OCI-LY3 (cell line): ENCODE measurements around the gene F10.

ENCODE experiments used
- H2AFZ ChIP-seq: fragments of 200-600, 300-600 bp; shearing (Covaris generic); 2 replicates; pipeline ENCODE4 v1.6.0; 2014; ENCODE audit warnings: antibody characterized with exemption, low read depth, low read length
- H3K27ac ChIP-seq: fragments of 200-600, 300-600 bp; sonication (generic); 2 replicates; pipeline ENCODE4 v1.5.1; 2014; ENCODE audit warnings: mild to moderate bottlenecking, low read length, moderate library complexity, mixed read lengths
- H3K27me3 ChIP-seq: fragments of 200-600, 300-600 bp; sonication (generic); 2 replicates; pipeline ENCODE4 v1.6.1; 2014; ENCODE audit warnings: low read depth, low read length, mixed read lengths
- H3K36me3 ChIP-seq: fragments of 200-600, 300-600 bp; sonication (generic); replicated peaks from 2 replicates; pipeline ENCODE3; 2014; ENCODE audit warnings: low read depth, low read length, mixed read lengths
- H3K4me1 ChIP-seq: fragments of 300-600, 200-600 bp; sonication (generic); 2 replicates; pipeline ENCODE4 v1.6.1; 2014; ENCODE audit warnings: low read length, mixed read lengths
- H3K4me2 ChIP-seq: fragments of 200-600, 300-600 bp; sonication (generic); 2 replicates; pipeline ENCODE4 v1.6.1; 2014; ENCODE audit warnings: low read length, mixed read lengths
- H3K4me3 ChIP-seq: fragments of 300-600, 200-600 bp; sonication (generic); 2 replicates; pipeline ENCODE4 v1.5.1; 2014; ENCODE audit warnings: antibody characterized with exemption, mild to moderate bottlenecking, low read length, moderate library complexity
- H3K79me2 ChIP-seq: fragments of 300-600, 200-600 bp; shearing (Covaris generic); 2 replicates; pipeline ENCODE4 v1.6.1; 2014; ENCODE audit warnings: mild to moderate bottlenecking, low read length, mixed read lengths
- H3K9ac ChIP-seq: fragments of 300-600, 200-600 bp; shearing (Covaris generic); 2 replicates; pipeline ENCODE4 v1.6.0; 2014; ENCODE audit warnings: mild to moderate bottlenecking, low read length, moderate library complexity
- H3K9me3 ChIP-seq: fragments of 200-600, 300-600 bp; shearing (Covaris generic); 2 replicates; pipeline ENCODE4 v1.6.1; 2014; ENCODE audit warnings: low read length, mixed read lengths; ENCODE audit not compliant: insufficient read depth
- H4K20me1 ChIP-seq: fragments of 200-600, 300-600 bp; sonication (generic); 2 replicates; pipeline ENCODE4 v1.6.1; 2016; ENCODE audit warnings: low read length, mixed read lengths; ENCODE audit not compliant: insufficient read depth
- EZH2phosphoT487 ChIP-seq: fragments of 200-600 bp; shearing (Covaris generic); IDR thresholded peaks from 2 replicates; pipeline ENCODE4 v1.6.1; 2018; ENCODE audit warnings: antibody characterized with exemption, mixed run types, low read depth
- TF ChIP-seq, protein P1 (sequence below): fragments of 200-600, 300-600 bp; sonication (generic); IDR thresholded peaks from 2 replicates; pipeline ENCODE4 v1.5.1; 2014; ENCODE audit warnings: antibody characterized with exemption, low read length, low read depth

F10 gene

GRCh38 chr13:113119822-113120189 is 2.8 kb upstream of the F10 start:
- no peak overlapping the region for H2AFZ ChIP-seq
- no peak overlapping the region for H3K4me3 ChIP-seq
- H3K27ac ChIP-seq: no peak overlapping the region
- no peak overlapping the region for H3K4me2 ChIP-seq
- H3K9me3 ChIP-seq: no peaks in the 10 kb centered on the region
- H3K36me3 ChIP-seq: no peaks in the 10 kb centered on the region
- H3K9ac ChIP-seq: no peak overlapping the region
- H3K4me1 ChIP-seq: no peaks in the 10 kb centered on the region
- no peaks in the 10 kb centered on the region for H4K20me1 ChIP-seq
- H3K79me2 ChIP-seq: no peaks in the 10 kb centered on the region
- no peak for TF ChIP-seq EZH2phosphoT487
- TF ChIP-seq, protein P1, sequence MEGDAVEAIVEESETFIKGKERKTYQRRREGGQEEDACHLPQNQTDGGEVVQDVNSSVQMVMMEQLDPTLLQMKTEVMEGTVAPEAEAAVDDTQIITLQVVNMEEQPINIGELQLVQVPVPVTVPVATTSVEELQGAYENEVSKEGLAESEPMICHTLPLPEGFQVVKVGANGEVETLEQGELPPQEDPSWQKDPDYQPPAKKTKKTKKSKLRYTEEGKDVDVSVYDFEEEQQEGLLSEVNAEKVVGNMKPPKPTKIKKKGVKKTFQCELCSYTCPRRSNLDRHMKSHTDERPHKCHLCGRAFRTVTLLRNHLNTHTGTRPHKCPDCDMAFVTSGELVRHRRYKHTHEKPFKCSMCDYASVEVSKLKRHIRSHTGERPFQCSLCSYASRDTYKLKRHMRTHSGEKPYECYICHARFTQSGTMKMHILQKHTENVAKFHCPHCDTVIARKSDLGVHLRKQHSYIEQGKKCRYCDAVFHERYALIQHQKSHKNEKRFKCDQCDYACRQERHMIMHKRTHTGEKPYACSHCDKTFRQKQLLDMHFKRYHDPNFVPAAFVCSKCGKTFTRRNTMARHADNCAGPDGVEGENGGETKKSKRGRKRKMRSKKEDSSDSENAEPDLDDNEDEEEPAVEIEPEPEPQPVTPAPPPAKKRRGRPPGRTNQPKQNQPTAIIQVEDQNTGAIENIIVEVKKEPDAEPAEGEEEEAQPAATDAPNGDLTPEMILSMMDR: no peak
- no peaks in the 10 kb centered on the region for H3K27me3 ChIP-seq

- Histone ChIP-seq H3K4me1 (no peaks in the 10 kb centered on the region), H3K4me3 (no peak overlapping the region), H3K27ac (no peak overlapping the region), H3K79me2 (no peaks in the 10 kb centered on the region), H3K27me3 (no peaks in the 10 kb centered on the region), H3K9me3 (no peaks in the 10 kb centered on the region), H4K20me1 (no peaks in the 10 kb centered on the region), H3K36me3 (no peaks in the 10 kb centered on the region), H3K4me2 (no peak overlapping the region), H3K9ac (no peak overlapping the region), H2AFZ (no peak overlapping the region)
- TF ChIP-seq, protein P1: no peak
- no peak for TF ChIP-seq EZH2phosphoT487
Measured at GRCh38 chr13:113120300-113121182, 2.1 kb upstream of the F10 start.

DNA sequence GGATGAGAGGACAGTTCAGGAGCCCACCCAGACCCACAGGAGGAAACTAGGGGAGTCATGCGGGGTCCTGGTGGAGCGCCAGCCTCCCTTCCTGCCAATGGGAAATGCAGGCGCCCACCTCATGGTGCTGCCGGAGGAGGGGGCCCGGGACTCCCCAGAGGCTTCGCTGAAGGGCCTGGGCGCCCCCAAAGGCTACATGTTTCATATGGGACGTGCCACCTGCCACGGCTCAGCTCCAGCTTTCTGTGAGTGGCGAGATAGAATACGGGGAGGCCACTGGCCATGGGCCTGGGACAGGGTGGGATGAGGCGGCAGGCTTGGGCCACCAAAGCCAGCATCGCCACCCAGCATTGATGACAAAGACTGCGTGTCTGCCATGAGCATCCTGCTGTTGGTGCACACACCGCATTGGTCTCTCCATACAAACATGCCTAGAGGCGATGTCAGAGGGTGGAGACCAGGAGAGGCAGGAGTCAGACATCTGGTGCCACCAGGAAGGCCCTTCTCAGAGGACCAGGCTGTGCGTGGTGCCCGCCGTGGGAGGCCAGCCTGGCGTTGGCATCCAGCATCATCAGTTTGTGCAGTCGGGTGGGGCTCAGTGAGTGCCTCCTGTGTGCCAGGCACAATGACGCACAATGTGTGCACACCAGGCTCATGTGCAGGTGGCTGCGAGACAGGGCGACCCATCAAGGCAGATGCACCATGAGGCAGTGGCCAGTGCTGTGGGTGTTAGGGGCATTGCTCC is 1.2 kb upstream of the F10 start:
- H3K4me3 ChIP-seq: no peak overlapping the region
- no peaks in the 10 kb centered on the region for H3K4me1 ChIP-seq
- no peak overlapping the region for H3K4me2 ChIP-seq
- no peaks in the 10 kb centered on the region for H3K36me3 ChIP-seq
- H2AFZ ChIP-seq: no peak overlapping the region
- H3K27ac ChIP-seq: no peak overlapping the region
- H3K27me3 ChIP-seq: no peaks in the 10 kb centered on the region
- TF ChIP-seq EZH2phosphoT487: no peak
- TF ChIP-seq, protein P1: no peak
- no peak overlapping the region for H3K9ac ChIP-seq
- H4K20me1 ChIP-seq: no peaks in the 10 kb centered on the region
- H3K9me3 ChIP-seq: no peaks in the 10 kb centered on the region
- H3K79me2 ChIP-seq: no peaks in the 10 kb centered on the region

DNA sequence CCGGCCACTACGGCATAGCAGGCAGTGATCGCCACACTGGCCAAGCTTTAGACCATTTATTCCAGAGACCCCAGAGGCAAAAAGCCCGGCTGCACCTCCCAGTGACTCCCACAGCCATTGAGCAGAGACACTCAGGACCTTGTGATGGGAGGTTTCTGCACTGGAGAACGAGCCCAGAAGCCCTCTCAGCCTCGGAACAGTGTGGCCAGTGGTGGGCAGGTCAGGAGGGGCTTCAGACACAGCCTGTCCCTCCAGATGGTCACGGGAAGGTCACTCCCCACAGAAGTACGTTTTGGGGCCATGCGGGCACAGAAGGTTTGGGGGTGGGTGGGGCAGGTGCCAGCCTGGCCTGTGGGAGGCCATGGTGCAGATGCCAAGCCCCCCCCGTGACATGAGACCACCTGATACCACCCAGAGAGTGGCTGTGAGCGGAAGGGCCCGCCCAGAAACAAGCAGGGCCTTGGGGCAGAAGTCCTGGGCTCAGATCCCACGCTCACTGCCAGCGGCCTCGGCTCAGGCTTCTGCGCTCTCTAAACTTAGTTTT is 599 bp upstream of the F10 start:
- TF ChIP-seq EZH2phosphoT487: no peak
- TF ChIP-seq, protein P1: no peak
- H3K4me1 ChIP-seq: no peaks in the 10 kb centered on the region
- H4K20me1 ChIP-seq: no peaks in the 10 kb centered on the region
- H3K9ac ChIP-seq: no peak overlapping the region
- no peak overlapping the region for H3K4me3 ChIP-seq
- no peaks in the 10 kb centered on the region for H3K9me3 ChIP-seq
- no peak overlapping the region for H2AFZ ChIP-seq
- no peaks in the 10 kb centered on the region for H3K36me3 ChIP-seq
- H3K27ac ChIP-seq: no peak overlapping the region
- H3K79me2 ChIP-seq: no peaks in the 10 kb centered on the region
- H3K4me2 ChIP-seq: no peak overlapping the region
- H3K27me3 ChIP-seq: no peaks in the 10 kb centered on the region
